Measurements from ENCODE around the gene DISC1.

DNA sequence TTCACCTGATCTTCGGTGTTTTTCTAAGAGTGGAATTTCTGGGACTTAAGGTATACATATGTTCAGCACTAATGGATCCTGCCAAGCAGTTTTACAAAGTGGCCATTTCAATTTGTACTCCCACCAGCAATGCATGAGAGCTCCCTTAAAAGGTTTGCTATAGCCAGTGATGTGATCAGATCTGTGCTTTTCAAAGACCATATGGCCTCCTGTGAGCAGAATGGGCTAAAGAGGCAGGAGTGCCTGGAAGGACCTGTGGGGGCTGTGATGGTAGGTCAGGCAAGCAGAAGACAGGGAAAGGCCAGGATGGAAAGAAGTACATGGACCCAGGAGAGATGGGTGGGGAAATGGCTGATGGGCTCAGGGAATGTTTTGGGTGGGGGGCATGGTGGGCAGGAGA is 252.7 kb downstream of the DISC1 start:
- TF ChIP-seq, protein P1, sequence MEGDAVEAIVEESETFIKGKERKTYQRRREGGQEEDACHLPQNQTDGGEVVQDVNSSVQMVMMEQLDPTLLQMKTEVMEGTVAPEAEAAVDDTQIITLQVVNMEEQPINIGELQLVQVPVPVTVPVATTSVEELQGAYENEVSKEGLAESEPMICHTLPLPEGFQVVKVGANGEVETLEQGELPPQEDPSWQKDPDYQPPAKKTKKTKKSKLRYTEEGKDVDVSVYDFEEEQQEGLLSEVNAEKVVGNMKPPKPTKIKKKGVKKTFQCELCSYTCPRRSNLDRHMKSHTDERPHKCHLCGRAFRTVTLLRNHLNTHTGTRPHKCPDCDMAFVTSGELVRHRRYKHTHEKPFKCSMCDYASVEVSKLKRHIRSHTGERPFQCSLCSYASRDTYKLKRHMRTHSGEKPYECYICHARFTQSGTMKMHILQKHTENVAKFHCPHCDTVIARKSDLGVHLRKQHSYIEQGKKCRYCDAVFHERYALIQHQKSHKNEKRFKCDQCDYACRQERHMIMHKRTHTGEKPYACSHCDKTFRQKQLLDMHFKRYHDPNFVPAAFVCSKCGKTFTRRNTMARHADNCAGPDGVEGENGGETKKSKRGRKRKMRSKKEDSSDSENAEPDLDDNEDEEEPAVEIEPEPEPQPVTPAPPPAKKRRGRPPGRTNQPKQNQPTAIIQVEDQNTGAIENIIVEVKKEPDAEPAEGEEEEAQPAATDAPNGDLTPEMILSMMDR (IDR thresholded peaks at IDR 0.05) = no peak
- no peak for TF ChIP-seq POLR2AphosphoS5 (IDR thresholded peaks at IDR 0.05)
